BJ (cell line): ENCODE data around the gene GFOD1. TPM values are rescaled to one million over a fixed set of nuclear protein-coding genes. Genes with fewer than 3 reads are reported as not detected.

ENCODE experiments used
- CTCF ChIA-PET: fragments of 350-600 bp; formaldehyde crosslinking; extraction: SDS; loops from one replicate; lab custom pipeline; 2021; ENCODE audit warnings: antibody characterized with exemption, inconsistent platforms; lab: Yijun Ruan, JAX
- POLR2A ChIA-PET: fragments of 300-600 bp; sonication (Branson Sonifier 250); formaldehyde crosslinking; extraction: SDS; loops from one replicate; lab custom pipeline; 2021; ENCODE audit warnings: antibody characterized with exemption; lab: Charles Lee
- DNase-seq: peaks from one replicate; pipeline ENCODE4 v3.0.0-alpha.2; 2011; ENCODE audit warnings: low read depth
- H3K27me3 ChIP-seq: 2 replicates; pipeline ENCODE4 v1.6.0; 2011; ENCODE audit warnings: low read length; ENCODE audit not compliant: control insufficient read depth, insufficient read depth
- H3K36me3 ChIP-seq: 2 replicates; pipeline ENCODE4 v1.5.1; 2011; ENCODE audit warnings: low read length; ENCODE audit not compliant: control insufficient read depth, insufficient read depth
- H3K4me3 ChIP-seq: 2 replicates; pipeline ENCODE4 v1.5.1; 2011; ENCODE audit warnings: low read depth, mild to moderate bottlenecking, control low read depth, low read length
- CTCF ChIP-seq: IDR thresholded peaks from 2 replicates; pipeline ENCODE4 v1.5.1; 2011; ENCODE audit warnings: low read depth, mild to moderate bottlenecking, control low read depth, inconsistent platforms, low read length, moderate library complexity; ENCODE audit not compliant: insufficient read depth
- polyA plus RNA-seq: library from polyadenylated mRNA; depleted of rRNA; stranded (reverse); fragments of >200 nt; gene quantifications from 2 replicates; pipeline ENCODE4 v1.2.3, GENCODE V29; 2011

The GFOD1 gene
- polyA plus RNA-seq, 1 experiment = 0.76 TPM

DNA sequence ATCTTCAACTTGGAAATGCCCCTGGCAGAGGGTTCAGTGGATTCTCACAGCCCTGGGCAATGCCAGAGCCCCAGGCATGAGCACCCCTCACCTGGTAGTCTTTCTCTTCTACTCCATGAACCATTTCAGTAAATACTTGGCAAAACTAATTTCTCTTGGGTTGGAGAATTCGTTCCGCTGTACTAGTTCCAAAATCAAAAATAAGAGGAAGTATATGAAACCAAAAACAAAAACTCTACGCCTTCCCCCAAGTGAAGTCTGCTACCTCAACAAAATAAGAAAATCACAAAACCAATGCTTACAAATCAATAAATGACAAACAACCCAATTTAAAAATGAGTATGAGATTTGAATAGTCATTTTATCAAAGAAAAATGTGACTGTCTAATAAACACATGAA lies 12.6 kb downstream of the GFOD1 start:
- H3K4me3 ChIP-seq = no peak overlapping the region
- TF ChIP-seq CTCF = no peak
- ChIA-PET POLR2A (interaction anchor here (0.6 kb wide), 1 partner anchor 8 kb away, joined by 4 read pairs; no protein-coding TSS in a partner anchor), CTCF (no interaction called here)
- no peaks in the 10 kb centered on the region for H3K36me3 ChIP-seq
- no peak for DNase-seq
- no peaks in the 10 kb centered on the region for H3K27me3 ChIP-seq

- POLR2A ChIA-PET = interaction anchor here (0.6 kb wide), 1 partner anchor 7 kb away, joined by 4 read pairs; no protein-coding TSS in a partner anchor
- DNase-seq = no peak
- no peak for TF ChIP-seq CTCF
- Histone ChIP-seq H3K27me3 (no peaks in the 10 kb centered on the region), H3K4me3 (no peak overlapping the region), H3K36me3 (no peaks in the 10 kb centered on the region)
- CTCF ChIA-PET = interaction anchor here (0.6 to 1.4 kb wide), 4 partner anchors 11 to 44 kb away, joined by 3 to 5 read pairs (median 4); partner anchors contain the start of gene GFOD1
These were observed 13.0 kb downstream of the GFOD1 start for GRCh38 chr6:13474360-13474759.

DNA sequence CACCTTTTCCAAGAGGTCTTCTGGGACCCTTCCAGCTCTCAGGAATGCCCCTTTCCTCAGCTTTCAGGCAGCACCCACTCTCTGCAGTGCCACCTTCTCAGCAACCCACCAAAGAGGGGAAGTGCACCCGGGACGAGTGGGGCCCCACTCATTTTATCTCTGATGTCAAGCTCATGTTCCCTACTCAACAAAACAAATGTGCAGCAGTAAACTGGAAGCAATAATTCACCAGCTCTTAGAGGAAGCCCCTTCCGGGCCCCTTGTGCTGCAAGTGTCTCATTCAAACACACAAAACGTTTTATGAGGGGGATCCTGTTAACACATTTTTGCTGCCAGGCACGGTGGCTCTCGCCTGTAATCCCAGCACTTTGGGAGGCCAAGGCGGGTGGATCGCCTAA lies 13.6 kb downstream of the GFOD1 start:
- POLR2A ChIA-PET = no interaction called here
- no peaks in the 10 kb centered on the region for H3K27me3 ChIP-seq
- DNase-seq = no peak
- TF ChIP-seq CTCF = no peak
- H3K4me3 ChIP-seq = no peak overlapping the region
- CTCF ChIA-PET = interaction anchor here (0.6 to 1.6 kb wide), 5 partner anchors 10 to 45 kb away, joined by 3 to 5 read pairs (median 4); partner anchors contain the start of gene GFOD1
- H3K36me3 ChIP-seq = no peaks in the 10 kb centered on the region

- no peak for TF ChIP-seq CTCF
- Histone ChIP-seq H3K36me3 (no peaks in the 10 kb centered on the region), H3K27me3 (no peaks in the 10 kb centered on the region), H3K4me3 (no peak overlapping the region)
- no peak for DNase-seq
- POLR2A ChIA-PET = no interaction called here
- CTCF ChIA-PET = interaction anchor here (0.6 to 1.6 kb wide), 5 partner anchors 10 to 45 kb away, joined by 3 to 5 read pairs (median 4); partner anchors contain the start of gene GFOD1
These were observed 14.2 kb downstream of the GFOD1 start for GRCh38 chr6:13472976-13473767.

GRCh38 chr6:13472099-13472498 lies 15.3 kb downstream of the GFOD1 start:
- DNase-seq = peak; percentile 76
- H3K36me3 ChIP-seq = no peaks in the 10 kb centered on the region
- POLR2A ChIA-PET = no interaction called here
- no peak for TF ChIP-seq CTCF
- CTCF ChIA-PET = interaction anchor here (0.6 to 1.6 kb wide), 2 partner anchors 11 to 434 kb away, joined by 3 to 4 read pairs; no protein-coding TSS in a partner anchor
- H3K27me3 ChIP-seq = no peaks in the 10 kb centered on the region
- H3K4me3 ChIP-seq = no peak overlapping the region
